IMR-90 (cell line): ENCODE measurements around the gene CCDC12. TPM values are rescaled to one million over a fixed set of nuclear protein-coding genes. Genes with fewer than 3 reads are reported as not detected.

ENCODE experiments used
- ATAC-seq: fragments of 200-7000 bp; cut with Tn5 transposase; 2 replicates; pipeline ENCODE4 v1.9.1; 2020; ENCODE audit warnings: low read depth, mild to moderate bottlenecking, moderate library complexity
- BruUV-seq: library from RNA; stranded (reverse); fragments of 400-500 nt; replicated peaks from 2 replicates; lab custom pipeline; 2021; lab: Mats Ljungman, UMichigan
- CTCF ChIA-PET: fragments of 300-600 bp; formaldehyde crosslinking; extraction: SDS; loops from one replicate; lab custom pipeline; 2021; ENCODE audit warnings: antibody characterized with exemption; lab: Yijun Ruan, JAX
- POLR2A ChIA-PET: fragments of 300-600 bp; sonication (Branson Sonifier 250); formaldehyde crosslinking; loops from one replicate; lab custom pipeline; 2022; ENCODE audit warnings: antibody characterized with exemption; ENCODE audit not compliant: unreplicated experiment; lab: Charles Lee
- DNase-seq: peaks from one replicate; pipeline ENCODE4 v3.0.0; 2013
- H2AFZ ChIP-seq: replicated peaks from 2 replicates; pipeline ENCODE3; 2013; ENCODE audit warnings: low read length, mild to moderate bottlenecking; ENCODE audit not compliant: poor library complexity
- H2AK5ac ChIP-seq: 2 replicates; pipeline ENCODE4 v1.6.1; 2013; ENCODE audit warnings: low read depth, low read length, inconsistent platforms
- H2AK9ac ChIP-seq: replicated peaks from 2 replicates; pipeline ENCODE3; 2013; ENCODE audit warnings: mild to moderate bottlenecking, low read depth, low read length, moderate library complexity; ENCODE audit not compliant: poor library complexity
- H2BK120ac ChIP-seq: 2 replicates; pipeline ENCODE4 v1.6.1; 2013; ENCODE audit warnings: low read depth, low read length, inconsistent platforms
- H2BK15ac ChIP-seq: 3 replicates; pipeline ENCODE4 v1.6.1; 2013; ENCODE audit warnings: low read depth, low read length, inconsistent platforms
- H2BK20ac ChIP-seq: 2 replicates; pipeline ENCODE4 v1.6.1; 2013; ENCODE audit warnings: low read depth, mild to moderate bottlenecking, inconsistent platforms, low read length, moderate library complexity
- H2BK5ac ChIP-seq: 2 replicates; pipeline ENCODE4 v1.6.1; 2013; ENCODE audit warnings: mild to moderate bottlenecking, low read depth, low read length, inconsistent platforms; ENCODE audit not compliant: poor library complexity, severe bottlenecking
- H3K14ac ChIP-seq: replicated peaks from 2 replicates; pipeline ENCODE4 v1.6.1; 2013; ENCODE audit warnings: low read depth, low read length, inconsistent platforms
- H3K18ac ChIP-seq: 2 replicates; pipeline ENCODE4 v1.6.1; 2013; ENCODE audit warnings: low read depth, low read length, control low read depth
- H3K23ac ChIP-seq: 2 replicates; pipeline ENCODE4 v1.6.1; 2013; ENCODE audit warnings: low read depth, low read length, inconsistent platforms
- H3K27ac ChIP-seq: 2 replicates; pipeline ENCODE4 v1.5.1; 2013; ENCODE audit warnings: mild to moderate bottlenecking, control low read depth, low read length; ENCODE audit not compliant: insufficient read depth
- H3K27me3 ChIP-seq: 2 replicates; pipeline ENCODE4 v1.6.1; 2013; ENCODE audit warnings: low read length; ENCODE audit not compliant: control insufficient read depth, insufficient read depth
- H3K36me3 ChIP-seq: 2 replicates; pipeline ENCODE4 v1.6.1; 2013; ENCODE audit warnings: low read length, mixed read lengths; ENCODE audit not compliant: control insufficient read depth, insufficient read depth
- H3K4ac ChIP-seq: 2 replicates; pipeline ENCODE4 v1.6.1; 2013; ENCODE audit warnings: low read depth, low read length, inconsistent platforms
- H3K4me1 ChIP-seq: 2 replicates; pipeline ENCODE4 v1.6.1; 2013; ENCODE audit warnings: low read length, mixed read lengths; ENCODE audit not compliant: control insufficient read depth, insufficient read depth
- H3K4me2 ChIP-seq: 2 replicates; pipeline ENCODE4 v1.6.1; 2013; ENCODE audit warnings: low read depth, mild to moderate bottlenecking, control low read depth, low read length, moderate library complexity
- H3K4me3 ChIP-seq: 2 replicates; pipeline ENCODE4 v1.5.1; 2013; ENCODE audit warnings: low read depth, mild to moderate bottlenecking, control low read depth, low read length, moderate library complexity; ENCODE audit not compliant: insufficient read depth
- H3K56ac ChIP-seq: 2 replicates; pipeline ENCODE4 v1.6.1; 2013; ENCODE audit warnings: low read length, inconsistent platforms; ENCODE audit not compliant: insufficient read depth; ENCODE audit errors: extremely low read depth
- H3K79me1 ChIP-seq, 2 experiments: 2 replicates each; pipeline ENCODE4 v1.6.1; 2013; ENCODE audit warnings: low read length in 2 of 2, inconsistent platforms in 1 of 2, low read depth in 1 of 2
- H3K9ac ChIP-seq: 2 replicates; pipeline ENCODE4 v1.6.1; 2013; ENCODE audit warnings: low read depth, low read length, control low read depth
- H3K9me1 ChIP-seq: 2 replicates; pipeline ENCODE4 v1.6.1; 2013; ENCODE audit warnings: low read length, inconsistent platforms; ENCODE audit not compliant: insufficient read depth
- H3K9me3 ChIP-seq: 2 replicates; pipeline ENCODE4 v1.6.1; 2013; ENCODE audit warnings: low read length; ENCODE audit not compliant: control insufficient read depth, insufficient read depth
- H4K20me1 ChIP-seq: 2 replicates; pipeline ENCODE4 v1.6.1; 2013; ENCODE audit warnings: low read length, inconsistent platforms; ENCODE audit not compliant: insufficient read depth
- H4K5ac ChIP-seq: 2 replicates; pipeline ENCODE4 v1.6.1; 2013; ENCODE audit warnings: mild to moderate bottlenecking, low read depth, low read length, control low read depth
- H4K8ac ChIP-seq, 2 experiments: 2 replicates each; pipeline ENCODE4 v1.6.1; 2013; ENCODE audit warnings: low read depth in 2 of 2, low read length in 2 of 2, control low read depth in 1 of 2, inconsistent platforms in 1 of 2
- H4K91ac ChIP-seq: 2 replicates; pipeline ENCODE4 v1.6.1; 2013; ENCODE audit warnings: low read depth, low read length, inconsistent platforms; ENCODE audit not compliant: insufficient read depth
- BHLHE40 ChIP-seq: fragments of 150-350 bp; IDR thresholded peaks from 2 replicates; pipeline ENCODE4 v1.6.1; 2016; ENCODE audit warnings: mild to moderate bottlenecking, low read depth, low read length
- CEBPB ChIP-seq: IDR thresholded peaks from 2 replicates; pipeline ENCODE4 v1.6.1; 2012; ENCODE audit warnings: low read depth, low read length, improper control_type of control experiment
- CHD1 ChIP-seq: IDR thresholded peaks from 2 replicates; pipeline ENCODE4 v1.6.1; 2012; ENCODE audit warnings: low read depth, low read length, improper control_type of control experiment
- FOS ChIP-seq: fragments of 150-350 bp; IDR thresholded peaks from 2 replicates; pipeline ENCODE4 v1.6.1; 2016; ENCODE audit warnings: low read depth, low read length
- MAZ ChIP-seq: IDR thresholded peaks from 2 replicates; pipeline ENCODE4 v1.6.1; 2012; ENCODE audit warnings: low read depth, mild to moderate bottlenecking, low read length, improper control_type of control experiment, moderate library complexity, borderline replicate concordance
- MXI1 ChIP-seq: IDR thresholded peaks from 2 replicates; pipeline ENCODE4 v1.6.1; 2012; ENCODE audit warnings: low read depth, mild to moderate bottlenecking, low read length, moderate library complexity, borderline replicate concordance
- POLR2A ChIP-seq: IDR thresholded peaks from 2 replicates; pipeline ENCODE4 v1.6.1; 2012; ENCODE audit warnings: mild to moderate bottlenecking, low read depth, low read length
- RFX5 ChIP-seq: IDR thresholded peaks from 2 replicates; pipeline ENCODE4 v1.8.0; 2012; ENCODE audit warnings: low read depth, mild to moderate bottlenecking, low read length, moderate library complexity
- WGBS, 2 experiments: methylation state at CpG; one replicate each; pipeline versions ENCODE4 v1.1.5 to v1.1.7; 2013; ENCODE audit warnings: missing lambda C conversion rate in 2 of 2; ENCODE audit not compliant: insufficient read length in 1 of 2; ENCODE audit errors: extremely low coverage in 2 of 2; 5-methylcytosine and 5-hydroxymethylcytosine counted together
- dilution Hi-C: fragments of 300-500 bp; cut with HindIII; formaldehyde crosslinking; loops from one replicate; pipeline ENCODE4 v1.14.3; 2018; ENCODE audit warnings: low sequenced_read_pairs; ENCODE audit not compliant: unreplicated experiment
- in situ Hi-C: fragments of 300-500 bp; cut with MboI; formaldehyde crosslinking; loops from 3 replicates; pipeline ENCODE4 v1.14.3; 2019; ENCODE audit warnings: low sequenced_read_pairs, inconsistent platforms, mixed read lengths
- intact Hi-C: fragments of 100-400 bp; cut with micrococcal nuclease; formaldehyde crosslinking; loops from 2 replicates; pipeline ENCODE4 v1.10.0; 2022
- polyA plus RNA-seq, 3 experiments: library from polyadenylated mRNA; depleted of rRNA; stranded (reverse); fragments of >200 nt; gene quantifications; 2 replicates each; pipeline ENCODE4 v1.2.3, GENCODE V29; 2012; ENCODE audit warnings: low replicate concordance in 1 of 3
- total RNA-seq: library from RNA; depleted of rRNA; stranded (reverse); fragments of >200 nt; gene quantifications from 2 replicates; pipeline ENCODE4 v1.2.3, GENCODE V29; 2012
- TF ChIP-seq, protein P1 (sequence below): conservative IDR thresholded peaks from 2 replicates; pipeline ENCODE4 v1.5.1; 2012; ENCODE audit warnings: mild to moderate bottlenecking, low read depth, low read length, improper control_type of control experiment
- TF ChIP-seq, protein P2 (sequence below): fragments of 150-350 bp; IDR thresholded peaks from 2 replicates; pipeline ENCODE4 v1.6.1; 2017; ENCODE audit warnings: mild to moderate bottlenecking, antibody characterized with exemption, low read length, low read depth

CCDC12 gene
- total and polyA plus RNA-seq, 2 of the 4 experiments (the other 2 are of a cell fraction): 15.2 to 35.1 TPM

DNA sequence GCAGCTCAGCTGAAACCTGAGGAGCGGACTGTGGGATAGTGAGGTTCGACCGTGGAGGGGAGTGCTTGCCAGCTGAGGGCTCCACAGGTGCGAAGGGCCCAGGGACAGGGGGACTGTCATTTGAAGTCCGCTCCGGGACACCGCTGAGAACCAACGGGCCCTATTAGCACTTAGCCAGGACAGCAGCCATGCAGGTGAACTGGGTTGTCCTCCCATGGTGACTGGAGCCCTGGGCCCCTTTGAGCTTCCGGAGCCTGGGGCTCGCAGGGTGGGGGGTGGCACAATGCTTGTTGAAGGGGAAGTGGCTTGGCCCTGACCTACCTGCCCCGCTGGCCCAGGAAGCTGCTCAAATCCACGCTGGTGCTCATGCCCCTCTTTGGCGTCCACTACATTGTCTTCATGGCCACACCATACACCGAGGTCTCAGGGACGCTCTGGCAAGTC lies 74.3 kb downstream of the CCDC12 start:
- H4K91ac ChIP-seq: no peak overlapping the region
- peaks cover 1% of the 10 kb centered on the region; the same call in 1 of the 2 replicates for H3K27me3 ChIP-seq
- no peak overlapping the region for H3K4ac ChIP-seq
- H2BK15ac ChIP-seq: no peak overlapping the region
- H3K4me3 ChIP-seq: no peak overlapping the region
- no peak overlapping the region for H4K5ac ChIP-seq
- H3K79me1 ChIP-seq: no peaks in the 10 kb centered on the region
- H3K9me1 ChIP-seq: peaks cover 4% of the 10 kb centered on the region; the same call in 1 of the 2 replicates
- CTCF ChIA-PET: no interaction called here
- intact Hi-C loops: no loop called here
- no peak overlapping the region for H2BK20ac ChIP-seq
- no peaks in the 10 kb centered on the region for H3K4me1 ChIP-seq
- H4K8ac ChIP-seq: no peak overlapping the region
- no TSS peak for BruUV-seq
- H2AK9ac ChIP-seq: no peak overlapping the region
- H2BK5ac ChIP-seq: no peak overlapping the region
- H3K27ac ChIP-seq: no peak overlapping the region
- H2BK120ac ChIP-seq: no peak overlapping the region
- no peak overlapping the region for H2AK5ac ChIP-seq
- no peaks in the 10 kb centered on the region for H3K36me3 ChIP-seq
- dilution Hi-C loops: no loop called here
- no peak for ATAC-seq
- H4K20me1 ChIP-seq: no peaks in the 10 kb centered on the region
- no peak overlapping the region for H3K4me2 ChIP-seq
- POLR2A ChIA-PET: no interaction called here
- H3K23ac ChIP-seq: no peak overlapping the region
- TF ChIP-seq FOS (no peak), MAZ (no peak), BHLHE40 (no peak), RFX5 (no peak), MXI1 (no peak), POLR2A (no peak), CEBPB (no peak), CHD1 (no peak)
- TF ChIP-seq, protein P1, sequence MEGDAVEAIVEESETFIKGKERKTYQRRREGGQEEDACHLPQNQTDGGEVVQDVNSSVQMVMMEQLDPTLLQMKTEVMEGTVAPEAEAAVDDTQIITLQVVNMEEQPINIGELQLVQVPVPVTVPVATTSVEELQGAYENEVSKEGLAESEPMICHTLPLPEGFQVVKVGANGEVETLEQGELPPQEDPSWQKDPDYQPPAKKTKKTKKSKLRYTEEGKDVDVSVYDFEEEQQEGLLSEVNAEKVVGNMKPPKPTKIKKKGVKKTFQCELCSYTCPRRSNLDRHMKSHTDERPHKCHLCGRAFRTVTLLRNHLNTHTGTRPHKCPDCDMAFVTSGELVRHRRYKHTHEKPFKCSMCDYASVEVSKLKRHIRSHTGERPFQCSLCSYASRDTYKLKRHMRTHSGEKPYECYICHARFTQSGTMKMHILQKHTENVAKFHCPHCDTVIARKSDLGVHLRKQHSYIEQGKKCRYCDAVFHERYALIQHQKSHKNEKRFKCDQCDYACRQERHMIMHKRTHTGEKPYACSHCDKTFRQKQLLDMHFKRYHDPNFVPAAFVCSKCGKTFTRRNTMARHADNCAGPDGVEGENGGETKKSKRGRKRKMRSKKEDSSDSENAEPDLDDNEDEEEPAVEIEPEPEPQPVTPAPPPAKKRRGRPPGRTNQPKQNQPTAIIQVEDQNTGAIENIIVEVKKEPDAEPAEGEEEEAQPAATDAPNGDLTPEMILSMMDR: no peak
- TF ChIP-seq, protein P2, sequence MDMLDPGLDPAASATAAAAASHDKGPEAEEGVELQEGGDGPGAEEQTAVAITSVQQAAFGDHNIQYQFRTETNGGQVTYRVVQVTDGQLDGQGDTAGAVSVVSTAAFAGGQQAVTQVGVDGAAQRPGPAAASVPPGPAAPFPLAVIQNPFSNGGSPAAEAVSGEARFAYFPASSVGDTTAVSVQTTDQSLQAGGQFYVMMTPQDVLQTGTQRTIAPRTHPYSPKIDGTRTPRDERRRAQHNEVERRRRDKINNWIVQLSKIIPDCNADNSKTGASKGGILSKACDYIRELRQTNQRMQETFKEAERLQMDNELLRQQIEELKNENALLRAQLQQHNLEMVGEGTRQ: no peak
- no peaks in the 10 kb centered on the region for H3K9me3 ChIP-seq
- H3K56ac ChIP-seq: no peak overlapping the region
- no peak for DNase-seq
- H3K18ac ChIP-seq: no peak overlapping the region
- H3K9ac ChIP-seq: no peak overlapping the region
- H2AFZ ChIP-seq: no peak overlapping the region
- in situ Hi-C loops: no loop called here
- H3K14ac ChIP-seq: no peak overlapping the region
- WGBS, 2 experiments: 92% methylated on average over 6 of the region's 15 CpGs; no CpG with 5 or more reads in 1 of the 2 experiments
